Stimulated activated CD4-positive, alpha-beta T cell treated with anti-CD3 and anti-CD28 coated beads, TNF-alpha, amount 100 ng/mL, for 1 hour (primary cell): ENCODE results near the gene THSD4.
"Not testable (repeated sequence)": the region's sequence is repeated elsewhere in the genome, so short reads cannot be mapped to it uniquely, and the experiment has no call there.

Experiments used
- DNase-seq, 3 donors: peaks; one replicate each; pipeline ENCODE4 v3.0.0-alpha.2; 2020; ENCODE audit warnings: low read depth in 3 of 3, low spot score in 1 of 3

THSD4 gene

GRCh38 chr15:71409541-71409940, 294.3 kb downstream of the THSD4 start:
- DNase-seq, result no peak

DNA sequence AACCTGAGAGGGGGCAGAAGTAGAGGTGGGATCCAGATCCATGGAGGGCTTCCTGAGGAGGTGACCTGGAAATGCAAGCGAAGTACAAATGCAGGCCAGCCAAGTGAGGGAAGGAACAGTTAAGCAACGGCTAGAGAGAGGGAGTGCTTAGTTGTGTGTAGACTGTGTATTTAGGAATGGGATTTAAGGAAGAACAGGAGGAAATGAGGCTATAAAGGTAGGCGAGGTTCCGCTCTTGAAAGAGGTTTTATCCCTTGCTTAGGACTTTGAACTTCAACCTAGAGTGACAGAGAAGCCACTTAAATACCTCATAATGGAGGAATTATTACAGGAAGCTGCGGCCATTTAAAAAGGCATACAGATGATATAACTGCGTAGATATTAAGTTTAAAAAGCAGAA, 295.1 kb downstream of the THSD4 start:
- DNase-seq, result no peak

GRCh38 chr15:71411538-71412482, 296.5 kb downstream of the THSD4 start:
- no peak for DNase-seq

GRCh38 chr15:71413419-71413818, 298.1 kb downstream of the THSD4 start:
- no peak for DNase-seq

- no peak for DNase-seq
These were observed 299.6 kb downstream of the THSD4 start for GRCh38 chr15:71414853-71415252.

GRCh38 chr15:71422530-71423259, 307.4 kb downstream of the THSD4 start:
- no peak for DNase-seq

DNA sequence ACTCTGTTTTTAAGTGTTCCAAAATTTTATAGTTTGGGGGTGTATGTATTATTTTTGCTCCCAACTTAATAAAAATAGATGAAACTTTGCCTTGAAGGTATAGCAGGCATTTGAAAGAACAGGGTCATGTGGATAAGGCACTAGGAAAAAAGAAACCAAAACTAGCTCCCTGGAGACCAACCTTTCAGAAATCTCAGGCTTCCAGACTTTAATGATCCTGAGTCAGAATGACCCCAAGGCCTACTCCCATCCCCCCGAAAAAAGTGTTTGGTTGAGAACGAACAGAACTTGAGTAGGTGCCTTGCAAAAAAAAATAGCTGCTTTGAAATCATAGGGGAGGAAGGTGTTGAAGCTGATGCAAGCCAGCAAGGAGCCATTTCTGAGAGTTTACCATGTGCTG, 309.5 kb downstream of the THSD4 start:
- DNase-seq, result no peak

- no peak for DNase-seq
These were observed 310.1 kb downstream of the THSD4 start for GRCh38 chr15:71425388-71425787.

DNA sequence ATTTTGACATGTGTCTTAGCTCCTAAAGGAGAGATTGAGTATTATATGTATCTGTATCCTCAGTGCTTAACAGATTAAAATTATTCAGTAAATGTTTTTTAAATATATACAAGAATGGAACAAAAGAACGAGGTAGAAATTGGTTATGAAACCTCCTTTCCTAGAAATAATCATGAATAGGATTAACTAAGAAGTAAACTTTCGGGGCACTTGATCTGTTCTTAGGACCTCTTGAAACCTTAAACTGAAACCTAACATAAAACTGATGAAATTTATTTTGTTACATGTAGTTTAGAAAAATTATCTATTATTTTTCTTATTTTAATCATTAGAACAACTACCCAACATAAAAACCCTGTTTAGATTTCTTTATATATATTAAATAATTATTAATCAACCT, 311.5 kb downstream of the THSD4 start:
- no peak for DNase-seq

DNA sequence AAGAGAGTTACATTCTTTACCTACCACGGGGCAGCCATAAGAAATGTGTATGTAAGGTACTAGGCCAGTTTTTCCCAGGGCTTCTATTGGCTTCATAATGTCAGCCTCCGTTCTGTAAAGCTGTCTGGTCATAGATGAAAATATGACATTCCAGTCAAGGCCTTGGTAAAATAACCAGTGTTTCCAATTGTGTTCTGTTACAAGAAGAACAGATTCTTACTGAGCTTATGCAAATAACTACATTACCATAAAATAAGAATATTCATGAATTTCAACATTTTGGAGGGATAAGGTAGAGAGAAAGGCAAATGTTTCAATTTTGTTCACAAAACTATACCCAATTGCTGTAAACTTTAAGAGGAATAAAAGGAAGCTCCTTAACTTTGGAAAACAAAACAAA, 315.5 kb downstream of the THSD4 start:
- no peak for DNase-seq

DNA sequence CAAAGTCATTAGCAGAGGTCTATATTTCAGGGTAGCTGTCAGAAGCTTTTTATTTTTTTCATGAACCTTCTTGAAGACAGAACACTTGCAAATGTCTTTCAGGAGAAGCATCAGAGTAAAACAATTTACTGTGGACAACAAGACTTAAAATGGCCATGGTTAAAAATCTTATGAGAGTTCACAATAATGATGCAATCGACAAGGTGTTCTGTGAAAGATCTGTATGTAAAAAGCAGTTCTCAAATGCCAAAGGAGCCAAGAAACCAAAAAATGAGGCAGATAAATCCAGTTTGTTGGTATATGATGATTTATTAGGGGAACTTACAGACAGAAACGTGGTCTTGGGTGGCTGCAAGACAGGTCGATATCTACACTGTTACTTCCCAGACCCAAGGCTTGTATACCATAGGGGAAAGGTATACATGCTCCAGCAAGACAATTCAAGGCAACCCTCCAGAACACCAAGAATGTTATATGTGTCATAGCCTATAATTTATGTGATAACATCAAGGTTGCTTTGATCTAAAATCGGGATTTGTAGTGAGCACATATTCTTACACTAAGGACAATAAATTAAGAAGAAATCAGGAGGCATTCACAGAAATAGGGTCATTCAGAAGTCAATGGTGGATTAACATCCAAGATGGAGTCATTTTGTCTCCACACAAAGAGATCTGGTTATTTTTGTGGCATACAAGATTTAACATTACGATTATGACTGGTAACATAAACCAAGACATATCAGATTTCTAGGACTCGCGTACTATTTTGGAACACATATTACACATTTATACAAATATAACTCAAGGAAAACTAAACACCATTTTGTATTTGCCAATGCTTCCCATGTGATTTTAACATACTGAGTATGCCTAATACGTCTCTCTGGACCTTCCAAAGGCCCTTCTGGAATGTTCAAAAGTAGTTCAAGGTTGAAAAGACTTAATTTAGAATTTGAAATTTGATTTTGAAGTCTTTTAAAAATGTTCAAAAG, 316.4 kb downstream of the THSD4 start:
- no peak for DNase-seq

DNA sequence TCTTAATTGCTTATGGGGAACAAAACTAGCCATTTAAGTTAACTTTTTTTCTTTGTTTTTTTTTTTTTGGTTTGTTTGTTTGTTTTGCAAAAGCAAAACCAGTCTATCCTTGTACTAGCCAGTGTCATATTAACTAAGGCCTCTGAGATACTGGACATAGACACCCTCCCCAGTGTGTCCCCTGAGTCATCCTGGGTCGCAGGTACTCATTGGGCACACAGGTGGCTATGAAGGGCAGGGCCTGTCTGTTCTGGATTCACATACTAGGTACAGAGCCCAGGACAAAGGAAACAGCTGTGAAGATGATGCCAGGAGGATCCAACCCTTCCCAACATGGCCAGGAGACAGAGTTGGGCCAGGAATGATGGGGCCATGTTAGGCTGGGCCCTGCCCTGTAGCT, 318.1 kb downstream of the THSD4 start:
- DNase-seq, result no peak

- DNase-seq, result no peak
These were observed 319.5 kb downstream of the THSD4 start for GRCh38 chr15:71434774-71435173.

- DNase-seq, result no peak
These were observed 320.3 kb downstream of the THSD4 start for GRCh38 chr15:71435552-71435951.

DNA sequence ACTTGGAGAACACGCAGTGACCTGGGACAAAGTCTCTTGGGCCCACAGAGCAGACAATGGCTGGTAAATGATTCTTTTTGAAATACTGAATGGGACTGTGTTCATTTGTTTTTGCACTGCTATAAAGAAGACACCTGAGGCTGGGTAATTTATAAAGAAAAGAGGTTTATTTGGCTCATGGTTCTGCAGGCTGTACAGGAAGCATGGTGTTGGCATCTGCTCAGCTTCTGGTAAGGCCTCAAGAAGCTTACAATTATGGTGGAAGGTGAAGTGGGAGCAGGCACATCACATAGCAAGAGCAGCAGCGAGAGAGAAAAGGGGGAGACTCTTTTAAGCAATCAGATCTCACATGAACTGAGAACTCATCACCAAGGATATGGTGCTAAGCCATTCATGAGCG, 321.6 kb downstream of the THSD4 start:
- DNase-seq, result no peak

- no peak for DNase-seq
These were observed 322.1 kb downstream of the THSD4 start for GRCh38 chr15:71437404-71437803.

- DNase-seq, result no peak
These were observed 322.6 kb downstream of the THSD4 start for GRCh38 chr15:71437919-71438318.

- DNase-seq, result not testable (repeated sequence)
These were observed 324.2 kb downstream of the THSD4 start for GRCh38 chr15:71439478-71439877.

- no peak for DNase-seq
These were observed 325.3 kb downstream of the THSD4 start for GRCh38 chr15:71440489-71441110.

- DNase-seq, result peak in 1 of 3 donors; percentile 8
These were observed 328.3 kb downstream of the THSD4 start for GRCh38 chr15:71443538-71443937.
